ENCODE data around the gene HHAT. TPM values are rescaled to one million over a fixed set of nuclear protein-coding genes. Genes with fewer than 3 reads are reported as not detected.

Gene HHAT
- total and polyA plus RNA-seq, 2 donors (not counting 3 experiments of a cell fraction or from before 2014, with no cell fraction given), result 2.4 to 4.3 TPM

- POLR2A ChIA-PET, result interaction anchor here (0.6 kb wide), 1 partner anchor 406 kb away, joined by 5 read pairs; no protein-coding TSS in a partner anchor
- no peaks in the 10 kb centered on the region for H3K4me1 ChIP-seq (ENCODE audit: control insufficient read depth, extremely low read depth, insufficient read depth, low read length)
- H3K27me3 ChIP-seq (ENCODE audit: control insufficient read depth in 2 of 2, insufficient read depth in 2 of 2, low read length in 2 of 2), result no peaks in the 10 kb centered on the region
- TF ChIP-seq POLR2AphosphoS5 (IDR thresholded peaks at IDR 0.05; ENCODE audit: insufficient read depth, low read depth, low read length) (no peak), MAX (IDR thresholded peaks at IDR 0.05; ENCODE audit: insufficient read depth, insufficient read length) (no peak)
- no peaks in the 10 kb centered on the region for H3K79me2 ChIP-seq (ENCODE audit: control insufficient read depth, insufficient read depth, low read length)
- no peak overlapping the region for H3K4me2 ChIP-seq (ENCODE audit: insufficient read depth, low read length)
- intact Hi-C loops (cut with micrococcal nuclease), result no loop called here
- no peak overlapping the region for H2AFZ ChIP-seq (ENCODE audit: low read depth, low read length)
- no peak overlapping the region for H3K9ac ChIP-seq (replicated peaks; ENCODE audit: extremely low read depth, insufficient read depth, low read length)
- CTCF ChIA-PET, result no interaction called here
- no peak for DNase-seq (ENCODE audit: low read depth, low spot score)
- no peak overlapping the region for H3K4me3 ChIP-seq (replicated peaks in 1 of 3; ENCODE audit: insufficient read depth in 1 of 3, low read depth in 1 of 3, low read length in 3 of 3)
- H3K36me3 ChIP-seq (ENCODE audit: control insufficient read depth in 2 of 2, extremely low read depth in 1 of 2, insufficient read depth in 2 of 2, low read length in 2 of 2), result no peaks in the 10 kb centered on the region
- no TSS peak for BruUV-seq (replicated peaks)
- dilution Hi-C loops (cut with MboI; ENCODE audit: extremely low pct_ligation_motif_present, low sequenced_read_pairs), result no loop called here
- H3K9me1 ChIP-seq (replicated peaks; ENCODE audit: control insufficient read depth, extremely low read depth, insufficient read depth, low read length), result no peaks in the 10 kb centered on the region
- no peak overlapping the region for H3K27ac ChIP-seq (ENCODE audit: insufficient read depth, low read depth, low read length)
- FAIRE-seq, result no peak
- H4K20me1 ChIP-seq (replicated peaks; ENCODE audit: control insufficient read depth, extremely low read depth, insufficient read depth, low read length), result no peaks in the 10 kb centered on the region
- H3K9me3 ChIP-seq (replicated peaks; ENCODE audit: control insufficient read depth, insufficient read depth, low read length), result peaks cover 4% of the 10 kb centered on the region
These were observed 319.0 kb downstream of the HHAT start for GRCh38 chr1:210647406-210648333.

GRCh38 chr1:210648588-210649269 lies 320.0 kb downstream of the HHAT start:
- intact Hi-C loops (cut with micrococcal nuclease), result no loop called here
- no peak for DNase-seq (ENCODE audit: low read depth, low spot score)
- dilution Hi-C loops (cut with MboI; ENCODE audit: extremely low pct_ligation_motif_present, low sequenced_read_pairs), result no loop called here
- H3K9ac ChIP-seq (replicated peaks; ENCODE audit: extremely low read depth, insufficient read depth, low read length), result no peak overlapping the region
- BruUV-seq (replicated peaks), result no TSS peak
- ChIA-PET CTCF (no interaction called here), POLR2A (interaction anchor here (0.6 kb wide), 1 partner anchor 405 kb away, joined by 5 read pairs; no protein-coding TSS in a partner anchor)
- no peaks in the 10 kb centered on the region for H3K79me2 ChIP-seq (ENCODE audit: control insufficient read depth, insufficient read depth, low read length)
- no peak overlapping the region for H2AFZ ChIP-seq (ENCODE audit: low read depth, low read length)
- no peaks in the 10 kb centered on the region for H3K27me3 ChIP-seq (ENCODE audit: control insufficient read depth in 2 of 2, insufficient read depth in 2 of 2, low read length in 2 of 2)
- no peaks in the 10 kb centered on the region for H4K20me1 ChIP-seq (replicated peaks; ENCODE audit: control insufficient read depth, extremely low read depth, insufficient read depth, low read length)
- no peak overlapping the region for H3K27ac ChIP-seq (ENCODE audit: insufficient read depth, low read depth, low read length)
- TF ChIP-seq EZH2 (IDR thresholded peaks at IDR 0.05; ENCODE audit: borderline replicate concordance, low read depth, low read length, severe bottlenecking) (no peak), GATA2 (IDR thresholded peaks at IDR 0.05; ENCODE audit: insufficient read depth, insufficient read length, low read depth, low read length) (no peak), CTCF (IDR thresholded peaks at IDR 0.05; ENCODE audit: extremely low read depth in 1 of 2, insufficient read depth in 1 of 2, low read depth in 1 of 2, low read length in 2 of 2) (no peak), MYC (IDR thresholded peaks at IDR 0.05; ENCODE audit: low read depth, low read length) (no peak), JUN (IDR thresholded peaks at IDR 0.05; ENCODE audit: borderline replicate concordance, insufficient read depth, insufficient read length, low read depth) (no peak)
- no peaks in the 10 kb centered on the region for H3K36me3 ChIP-seq (ENCODE audit: control insufficient read depth in 2 of 2, extremely low read depth in 1 of 2, insufficient read depth in 2 of 2, low read length in 2 of 2)
- no peak overlapping the region for H3K4me2 ChIP-seq (ENCODE audit: insufficient read depth, low read length)
- no peaks in the 10 kb centered on the region for H3K9me1 ChIP-seq (replicated peaks; ENCODE audit: control insufficient read depth, extremely low read depth, insufficient read depth, low read length)
- H3K9me3 ChIP-seq (replicated peaks; ENCODE audit: control insufficient read depth, insufficient read depth, low read length), result peaks cover 4% of the 10 kb centered on the region
- no peak overlapping the region for H3K4me3 ChIP-seq (replicated peaks in 1 of 3; ENCODE audit: insufficient read depth in 1 of 3, low read depth in 1 of 3, low read length in 3 of 3)
- no peak for FAIRE-seq
- no peaks in the 10 kb centered on the region for H3K4me1 ChIP-seq (ENCODE audit: control insufficient read depth, extremely low read depth, insufficient read depth, low read length)
